HepG2 (cell line): ENCODE measurements around the gene GRAP.

Source experiments
- GATAD2A ChIP-seq: IDR thresholded peaks from 2 replicates; pipeline ENCODE4 v1.6.1; 2016
- HOXA3 ChIP-seq: sonication (generic); formaldehyde crosslinking; IDR thresholded peaks from 2 replicates; pipeline ENCODE4 v1.5.0; 2020; ENCODE audit warnings: missing genetic modification reagents
- SMAD3 ChIP-seq: sonication (generic); formaldehyde crosslinking; IDR thresholded peaks from 2 replicates; pipeline ENCODE4 v1.4.0; 2020; ENCODE audit warnings: missing genetic modification reagents
- ZNF224 ChIP-seq: sonication (generic); formaldehyde crosslinking; IDR thresholded peaks from 2 replicates; pipeline ENCODE4 v1.5.0; 2020; ENCODE audit warnings: mild to moderate bottlenecking, missing genetic modification reagents

DNA sequence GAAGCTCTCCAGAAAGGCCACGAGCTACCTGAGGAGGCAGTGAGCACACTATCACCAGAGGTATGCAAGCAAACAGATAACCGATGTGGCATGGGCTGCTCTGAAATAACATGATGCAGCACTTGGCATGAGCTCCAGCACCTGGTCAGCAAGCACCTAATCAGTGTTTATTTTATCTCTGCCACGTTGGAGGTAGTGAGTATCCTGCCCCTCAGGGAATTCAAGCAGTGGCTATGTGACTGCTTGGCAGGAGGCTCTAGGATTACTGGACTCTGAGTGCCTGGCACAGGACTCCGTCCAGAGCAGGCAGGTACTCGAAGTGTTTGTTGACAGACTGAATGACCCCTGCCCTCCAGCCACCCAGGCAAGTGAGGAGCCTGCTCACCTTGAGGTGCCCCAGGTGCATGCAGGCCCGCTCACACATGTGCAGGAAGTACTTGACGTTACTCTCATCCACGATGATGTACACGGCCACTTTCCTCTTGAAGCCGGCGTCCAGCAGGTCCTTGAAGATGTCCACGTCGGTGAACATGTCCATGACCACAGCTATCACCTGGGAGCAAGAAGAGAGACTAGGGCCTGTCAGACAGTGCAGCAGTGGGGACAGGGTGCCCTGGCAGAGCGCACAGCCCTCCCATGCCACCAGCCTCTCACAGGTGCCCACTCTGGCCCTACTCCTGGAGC, 58.8 kb downstream of the GRAP start:
- no peak for TF ChIP-seq GATAD2A (CRISPR knock-in tag)
- no peak for TF ChIP-seq SMAD3 (CRISPR knock-in tag)
- TF ChIP-seq HOXA3 (CRISPR knock-in tag) = no peak
- no peak for TF ChIP-seq ZNF224
